ENCODE measurements around the gene GPRC5D. TPM values are rescaled to one million over a fixed set of nuclear protein-coding genes. Genes with fewer than 3 reads are reported as not detected.

Gene GPRC5D
- total RNA-seq, 6 experiments from 2014 or later = not detected

GRCh38 chr12:12897302-12897701 is 54.7 kb downstream of the GPRC5D start:
- ATAC-seq (no peak), DNase-seq (no peak)
- H3K27me3 ChIP-seq = no peaks in the 10 kb centered on the region
- no peaks in the 10 kb centered on the region for H3K4me1 ChIP-seq
- no peaks in the 10 kb centered on the region for H3K9me3 ChIP-seq
- TF ChIP-seq CTCF (IDR thresholded peaks at IDR 0.05) (no peak), POLR2A (IDR thresholded peaks at IDR 0.05) (no peak)
- no peak overlapping the region for H3K4me3 ChIP-seq
- no peak overlapping the region for H3K27ac ChIP-seq
- 65% methylated on average over 5 of the region's 6 CpGs for WGBS (ENCODE audit: insufficient coverage, low coverage, low lambda C conversion rate, missing lambda C conversion rate)
- H3K36me3 ChIP-seq = no peaks in the 10 kb centered on the region
- intact Hi-C loops (cut with DNase I) = no loop called here

GRCh38 chr12:12896260-12896659 is 55.7 kb downstream of the GPRC5D start:
- Histone ChIP-seq H3K9me3 (no peaks in the 10 kb centered on the region), H3K27ac (no peak overlapping the region), H3K27me3 (no peaks in the 10 kb centered on the region), H3K4me3 (no peak overlapping the region), H3K4me1 (peaks cover 0 to under 1% (median 0%) of the 10 kb centered on the region in 4 donors), H3K36me3 (no peaks in the 10 kb centered on the region)
- ATAC-seq (no peak), DNase-seq (no peak)
- TF ChIP-seq CTCF (IDR thresholded peaks at IDR 0.05) (no peak), POLR2A (IDR thresholded peaks at IDR 0.05) (no peak)
- intact Hi-C loops (cut with DNase I) = no loop called here
- 45% methylated on average over 2 of the region's 2 CpGs for WGBS (ENCODE audit: insufficient coverage, low coverage, low lambda C conversion rate, missing lambda C conversion rate)

GRCh38 chr12:12893438-12893837 is 58.5 kb downstream of the GPRC5D start:
- H3K36me3 ChIP-seq = no peaks in the 10 kb centered on the region
- H3K4me1 ChIP-seq = peaks cover 0 to 6% (median 0%) of the 10 kb centered on the region in 4 donors
- intact Hi-C loops (cut with DNase I) = no loop called here
- H3K4me3 ChIP-seq = no peak overlapping the region
- H3K9me3 ChIP-seq = no peaks in the 10 kb centered on the region
- no peaks in the 10 kb centered on the region for H3K27me3 ChIP-seq
- TF ChIP-seq POLR2A (IDR thresholded peaks at IDR 0.05) (no peak), CTCF (IDR thresholded peaks at IDR 0.05) (no peak)
- no peak for ATAC-seq
- no peak for DNase-seq
- 75% methylated on average over 4 of the region's 5 CpGs for WGBS (ENCODE audit: insufficient coverage, low coverage, low lambda C conversion rate, missing lambda C conversion rate)
- H3K27ac ChIP-seq = no peak overlapping the region

- Histone ChIP-seq H3K9me3 (no peaks in the 10 kb centered on the region), H3K4me3 (no peak overlapping the region), H3K36me3 (no peaks in the 10 kb centered on the region), H3K27me3 (no peaks in the 10 kb centered on the region), H3K27ac (no peak overlapping the region), H3K4me1 (peaks cover 0 to 6% (median 0%) of the 10 kb centered on the region in 4 donors)
- ATAC-seq (no peak), DNase-seq (no peak)
- intact Hi-C loops (cut with DNase I) = no loop called here
- no peak for TF ChIP-seq POLR2A (IDR thresholded peaks at IDR 0.05)
- no peak for TF ChIP-seq CTCF (IDR thresholded peaks at IDR 0.05)
- 29% methylated on average over 3 of the region's 10 CpGs for WGBS (ENCODE audit: insufficient coverage, low coverage, low lambda C conversion rate, missing lambda C conversion rate)
Measured at GRCh38 chr12:12892681-12893141, 59.3 kb downstream of the GPRC5D start.

GRCh38 chr12:12891881-12892355 is 60.1 kb downstream of the GPRC5D start:
- 29% methylated on average over 4 of the region's 7 CpGs for WGBS (ENCODE audit: insufficient coverage, low coverage, low lambda C conversion rate, missing lambda C conversion rate)
- H3K4me3 ChIP-seq = peak overlapping the region in 1 of 3 donors; percentile 51
- no peak overlapping the region for H3K27ac ChIP-seq
- DNase-seq (no peak), ATAC-seq (no peak)
- H3K9me3 ChIP-seq = no peaks in the 10 kb centered on the region
- no peaks in the 10 kb centered on the region for H3K36me3 ChIP-seq
- no peaks in the 10 kb centered on the region for H3K27me3 ChIP-seq
- TF ChIP-seq POLR2A (IDR thresholded peaks at IDR 0.05) (no peak), CTCF (IDR thresholded peaks at IDR 0.05) (no peak)
- intact Hi-C loops (cut with DNase I) = no loop called here
- peaks cover 0 to 6% (median 0%) of the 10 kb centered on the region in 4 donors for H3K4me1 ChIP-seq

Measured in right lobe of liver (tissue), 6 donors.